ENCODE measurements around the gene MLXIP.

The MLXIP gene

GRCh38 chr12:122128481-122128880 lies 49.9 kb downstream of the MLXIP start (continued):
- TF ChIP-seq ZNF18 (tag by site-specific recombination; IDR thresholded peaks at IDR 0.05) (no peak), ZBTB8A (tag by site-specific recombination; IDR thresholded peaks at IDR 0.05) (no peak), ZNF639 (tag by site-specific recombination; IDR thresholded peaks at IDR 0.05) (no peak), ZNF391 (tag by site-specific recombination; IDR thresholded peaks at IDR 0.05; ENCODE audit: borderline replicate concordance, low read depth) (no peak), ZNF239 (tag by site-specific recombination; IDR thresholded peaks at IDR 0.05) (no peak), ZNF223 (tag by site-specific recombination; IDR thresholded peaks at IDR 0.05) (no peak), ZNF324 (tag by site-specific recombination; IDR thresholded peaks at IDR 0.05) (no peak), OSR2 (tag by site-specific recombination; IDR thresholded peaks at IDR 0.05) (no peak)

GRCh38 chr12:122129131-122129530 lies 50.6 kb downstream of the MLXIP start:
- CTCF ChIA-PET: interaction anchor here (0.9 to 1.2 kb wide), 3 partner anchors 22 to 75 kb away, joined by 3 to 5 read pairs (median 4); no protein-coding TSS in a partner anchor
- Histone ChIP-seq H3K36me3 (ENCODE audit: control insufficient read depth in 2 of 2, insufficient read depth in 1 of 2, low read length in 2 of 2) (peaks cover 8 to 63% of the 10 kb centered on the region in 2 experiments; a peak in 2 of 3 replicates), H3K4me1 (ENCODE audit: control insufficient read depth, insufficient read depth, low read length) (no peaks in the 10 kb centered on the region), H3K9me3 (ENCODE audit: control insufficient read depth, insufficient read depth, low read depth, low read length) (no peaks in the 10 kb centered on the region), H3K27ac (ENCODE audit: extremely low read depth, low read depth, low read length) (no peak overlapping the region), H3K4me3 (ENCODE audit: low read depth, low read length) (no peak overlapping the region)
- POLR2A ChIA-PET: no interaction called here
- TF ChIP-seq ZNF398 (tag by site-specific recombination; IDR thresholded peaks at IDR 0.05) (no peak), TRIM28 (IDR thresholded peaks at IDR 0.05; ENCODE audit: borderline replicate concordance, low read length) (no peak), ZNF214 (tag by site-specific recombination; IDR thresholded peaks at IDR 0.05; ENCODE audit: borderline replicate concordance) (no peak), ZNF747 (tag by site-specific recombination; IDR thresholded peaks at IDR 0.05) (no peak), SCRT1 (tag by site-specific recombination; IDR thresholded peaks at IDR 0.05; ENCODE audit: borderline replicate concordance) (no peak), ZNF184 (tag by site-specific recombination; IDR thresholded peaks at IDR 0.05) (no peak), ZNF626 (tag by site-specific recombination; IDR thresholded peaks at IDR 0.05) (no peak), ZNF350 (tag by site-specific recombination; IDR thresholded peaks at IDR 0.05) (no peak), ZNF701 (tag by site-specific recombination; IDR thresholded peaks at IDR 0.05) (no peak), ZNF610 (tag by site-specific recombination; IDR thresholded peaks at IDR 0.05; ENCODE audit: borderline replicate concordance) (no peak), ZNF777 (tag by site-specific recombination; IDR thresholded peaks at IDR 0.05; ENCODE audit: borderline replicate concordance) (no peak), ZNF10 (tag by site-specific recombination; IDR thresholded peaks at IDR 0.05) (no peak), ZNF596 (tag by site-specific recombination; IDR thresholded peaks at IDR 0.05) (no peak), ZBTB17 (tag by site-specific recombination; IDR thresholded peaks at IDR 0.05) (no peak), ZNF510 (tag by site-specific recombination; IDR thresholded peaks at IDR 0.05; ENCODE audit: insufficient replicate concordance) (no peak), ZNF776 (tag by site-specific recombination; IDR thresholded peaks at IDR 0.05; ENCODE audit: borderline replicate concordance) (no peak), GLI2 (tag by site-specific recombination; IDR thresholded peaks at IDR 0.05; ENCODE audit: borderline replicate concordance, low read depth) (no peak), ZNF501 (tag by site-specific recombination; IDR thresholded peaks at IDR 0.05) (no peak), ZNF654 (tag by site-specific recombination; IDR thresholded peaks at IDR 0.05; ENCODE audit: low read depth) (no peak), ZNF404 (tag by site-specific recombination; IDR thresholded peaks at IDR 0.05) (no peak)

Measured in HEK293 (cell line).